Measurements from ENCODE around the gene KDM2A.

DNA sequence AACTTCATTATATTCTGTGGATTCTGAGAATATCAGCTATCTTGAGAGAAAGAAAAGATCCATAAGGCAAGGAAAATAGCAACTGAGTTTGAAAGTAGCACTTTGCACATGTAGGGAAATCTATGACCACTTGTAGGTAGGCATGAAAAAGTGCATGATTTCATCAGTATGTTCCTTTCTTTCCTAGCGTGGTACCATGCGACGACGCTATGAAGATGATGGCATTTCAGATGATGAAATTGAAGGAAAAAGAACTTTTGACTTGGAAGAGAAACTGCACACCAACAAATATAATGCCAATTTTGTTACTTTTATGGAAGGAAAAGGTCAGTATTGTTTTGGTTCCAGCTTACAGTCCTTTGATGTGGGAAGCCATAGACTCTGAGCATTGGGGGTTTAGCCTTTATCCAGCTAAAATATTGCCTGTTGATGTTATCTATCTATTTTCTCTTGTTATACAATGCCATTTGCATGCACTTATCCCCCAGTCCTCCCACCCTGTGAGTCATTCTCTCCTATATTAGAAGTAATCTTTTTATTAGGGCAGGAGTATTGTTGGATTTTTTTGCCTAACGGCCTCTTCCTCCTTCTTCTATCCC is 60.9 kb downstream of the KDM2A start:
- peak; percentile 21; the same call in 1 of the 2 replicates for TF ChIP-seq GATA2 (IDR thresholded peaks at IDR 0.05; ENCODE audit: low read depth, low read length)
- TF ChIP-seq GATA3 (IDR thresholded peaks at IDR 0.05; ENCODE audit: low read depth, low read length) = no peak
